Mesendoderm (in vitro differentiated cells): ENCODE results near the gene ERFE.

Source experiments
- DNase-seq: peaks from one replicate; pipeline ENCODE4 v3.0.0; 2013
- H2AK5ac ChIP-seq: 2 replicates; pipeline ENCODE4 v1.6.1; 2013; ENCODE audit warnings: low read length, inconsistent platforms
- H2BK120ac ChIP-seq: 2 replicates; pipeline ENCODE4 v1.6.1; 2013; ENCODE audit warnings: low read depth, mild to moderate bottlenecking, low read length, moderate library complexity, mixed read lengths
- H2BK15ac ChIP-seq: replicated peaks from 2 replicates; pipeline ENCODE4 v1.6.1; 2013; ENCODE audit warnings: low read depth, mild to moderate bottlenecking, moderate library complexity
- H2BK5ac ChIP-seq: 2 replicates; pipeline ENCODE4 v1.6.1; 2013; ENCODE audit warnings: low read length, inconsistent platforms
- H3K18ac ChIP-seq: 2 replicates; pipeline ENCODE4 v1.6.1; 2013; ENCODE audit warnings: mild to moderate bottlenecking, low read length, mixed read lengths
- H3K23ac ChIP-seq: one replicate; pipeline ENCODE4 v1.6.1; 2013; ENCODE audit warnings: low read length
- H3K27ac ChIP-seq: 2 replicates; pipeline ENCODE4 v1.5.1; 2013; ENCODE audit warnings: low read depth, mild to moderate bottlenecking, inconsistent platforms, low read length, moderate library complexity
- H3K27me3 ChIP-seq: 2 replicates; pipeline ENCODE4 v1.6.1; 2013; ENCODE audit warnings: low read length, control low read depth, mild to moderate bottlenecking, inconsistent platforms; ENCODE audit not compliant: insufficient read depth, poor library complexity
- H3K36me3 ChIP-seq: 2 replicates; pipeline ENCODE4 v1.6.1; 2013; ENCODE audit warnings: low read length, inconsistent platforms; ENCODE audit not compliant: control insufficient read depth, insufficient read depth
- H3K4ac ChIP-seq: one replicate; pipeline ENCODE4 v1.6.1; 2013; ENCODE audit warnings: low read depth, mild to moderate bottlenecking, low read length, moderate library complexity
- H3K4me1 ChIP-seq: 2 replicates; pipeline ENCODE4 v1.6.1; 2013; ENCODE audit warnings: low read depth, low read length, inconsistent platforms; ENCODE audit not compliant: control insufficient read depth
- H3K4me2 ChIP-seq: 2 replicates; pipeline ENCODE4 v1.6.1; 2013; ENCODE audit warnings: low read length
- H3K4me3 ChIP-seq: 2 replicates; pipeline ENCODE4 v1.5.1; 2013; ENCODE audit warnings: mild to moderate bottlenecking, low read length
- H3K56ac ChIP-seq: one replicate; pipeline ENCODE4 v1.6.1; 2013; ENCODE audit warnings: low read length
- H3K79me1 ChIP-seq: 2 replicates; pipeline ENCODE4 v1.6.1; 2013; ENCODE audit warnings: low read length, inconsistent platforms
- H3K79me2 ChIP-seq: 2 replicates; pipeline ENCODE4 v1.6.1; 2013; ENCODE audit warnings: mild to moderate bottlenecking, low read length; ENCODE audit not compliant: control insufficient read depth, insufficient read depth
- H3K9ac ChIP-seq: 2 replicates; pipeline ENCODE4 v1.6.1; 2013; ENCODE audit warnings: low read length, inconsistent platforms
- H4K5ac ChIP-seq: one replicate; pipeline ENCODE4 v1.6.1; 2013; ENCODE audit warnings: low read length
- H4K8ac ChIP-seq: one replicate; pipeline ENCODE4 v1.6.1; 2013; ENCODE audit warnings: low read depth, mild to moderate bottlenecking, control low read depth, low read length, moderate library complexity
- WGBS: extraction: QIAGEN DNeasy Blood & Tissue Kit; methylation state at CpG from one replicate; pipeline ENCODE4 v1.1.7; 2013; ENCODE audit warnings: low lambda C conversion rate, missing lambda C conversion rate; ENCODE audit not compliant: insufficient coverage; ENCODE audit errors: extremely low coverage; 5-methylcytosine and 5-hydroxymethylcytosine counted together

ERFE gene

DNA sequence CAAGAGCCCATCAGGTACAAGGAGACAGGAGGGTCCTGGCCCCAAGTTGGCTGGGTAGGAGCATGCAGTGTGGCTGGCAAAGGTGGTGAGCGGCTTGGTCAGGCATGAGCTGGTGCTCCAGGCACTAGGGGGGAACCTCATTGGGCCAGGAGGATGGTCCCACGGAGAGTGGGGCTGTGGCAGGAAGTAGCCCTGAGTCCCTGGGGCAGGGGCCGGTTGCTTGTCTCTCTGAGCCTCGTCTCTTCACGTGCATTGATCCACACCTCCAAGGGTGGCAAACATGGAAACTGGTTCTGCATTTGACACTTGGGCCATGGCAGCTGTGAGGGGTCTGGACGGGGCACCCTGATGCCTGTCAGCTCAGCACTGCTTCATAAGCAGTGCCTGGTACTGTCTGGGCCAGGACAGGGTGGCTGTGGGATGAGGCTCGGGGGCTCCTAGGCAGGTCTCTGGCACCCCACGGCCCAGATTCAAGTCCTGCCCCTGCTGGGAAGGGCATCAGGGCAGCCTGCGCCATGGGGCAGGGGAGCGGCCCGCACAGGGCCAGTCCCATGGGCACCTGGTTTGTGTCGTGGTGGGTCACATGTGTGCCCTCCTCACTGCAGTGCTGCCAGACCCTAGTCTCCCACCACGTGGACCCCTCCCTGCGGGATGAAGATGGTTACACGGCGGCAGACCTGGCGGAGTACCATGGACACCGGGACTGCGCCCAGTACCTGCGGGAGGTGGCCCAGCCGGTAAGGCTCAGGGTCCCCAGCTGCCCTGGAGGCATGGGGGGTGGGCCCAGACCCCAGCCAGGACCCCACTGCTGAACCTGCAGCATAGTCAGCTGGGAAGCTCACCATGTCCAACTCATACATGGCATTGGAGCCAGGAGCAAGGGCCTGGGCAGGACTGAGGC lies 42.2 kb upstream of the ERFE start:
- Histone ChIP-seq H2BK15ac (no peak overlapping the region), H3K56ac (no peak overlapping the region), H4K5ac (no peak overlapping the region), H3K36me3 (no peaks in the 10 kb centered on the region), H3K27me3 (no peaks in the 10 kb centered on the region), H3K4ac (no peak overlapping the region), H3K4me1 (no peaks in the 10 kb centered on the region), H3K79me1 (no peaks in the 10 kb centered on the region), H3K23ac (no peak overlapping the region), H2BK5ac (no peak overlapping the region), H3K4me3 (no peak overlapping the region), H3K79me2 (no peaks in the 10 kb centered on the region), H3K4me2 (no peak overlapping the region), H2AK5ac (no peak overlapping the region), H3K9ac (no peak overlapping the region), H4K8ac (no peak overlapping the region), H3K18ac (no peak overlapping the region), H3K27ac (no peak overlapping the region), H2BK120ac (no peak overlapping the region)
- no peak for DNase-seq
- WGBS: no CpG with 5 or more reads among the region's 21 CpGs

DNA sequence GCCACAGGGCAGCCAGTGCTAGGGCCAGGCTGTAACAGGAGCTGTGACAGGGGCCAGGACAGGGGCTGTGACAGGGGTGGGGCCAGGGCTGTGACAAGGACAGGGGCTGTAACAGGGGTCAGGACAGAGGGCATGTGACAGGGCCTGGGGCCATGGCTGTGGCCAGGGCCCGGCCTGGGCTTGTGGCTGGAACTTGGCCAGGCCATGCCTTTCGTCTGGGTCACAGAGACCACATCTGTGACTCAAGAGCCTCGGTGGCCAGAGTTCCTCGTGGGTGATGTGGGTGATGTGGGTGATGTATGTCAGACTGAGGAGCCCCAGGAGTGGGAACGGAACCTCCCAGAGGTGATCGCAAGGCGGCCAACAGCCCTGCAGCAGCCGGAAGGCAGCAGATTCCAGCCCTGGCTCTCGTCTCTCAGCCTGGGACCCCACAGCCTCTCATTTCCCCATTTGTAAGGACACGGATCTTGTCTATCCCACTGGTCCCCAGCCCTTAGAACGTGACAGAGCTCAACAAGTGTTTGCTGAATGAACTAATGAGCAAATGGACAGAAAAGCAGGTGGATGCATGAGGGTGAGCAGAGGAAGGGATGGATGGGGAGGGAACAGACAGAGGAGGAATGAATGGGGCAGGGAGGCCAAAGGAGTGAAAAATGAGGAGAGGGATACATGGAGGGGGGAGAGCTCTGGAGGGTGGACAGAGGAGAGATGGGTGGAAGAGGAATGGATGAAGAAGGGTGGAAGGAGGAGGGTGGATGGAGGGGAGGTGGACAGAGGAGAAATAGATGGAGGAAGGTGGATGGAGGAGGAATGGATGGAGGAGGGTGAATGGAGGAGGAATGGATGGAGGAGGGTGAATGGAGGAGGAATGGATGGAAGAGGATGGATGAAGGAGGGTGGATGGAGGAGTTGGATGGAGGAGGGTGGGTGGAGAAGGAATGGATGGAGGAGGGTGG lies 41.3 kb upstream of the ERFE start:
- Histone ChIP-seq H3K56ac (no peak overlapping the region), H3K4me1 (no peaks in the 10 kb centered on the region), H2BK5ac (no peak overlapping the region), H3K18ac (no peak overlapping the region), H3K23ac (no peak overlapping the region), H3K79me1 (no peaks in the 10 kb centered on the region), H3K4me3 (no peak overlapping the region), H3K4me2 (no peak overlapping the region), H2BK120ac (no peak overlapping the region), H3K27me3 (no peaks in the 10 kb centered on the region), H2AK5ac (no peak overlapping the region), H3K27ac (no peak overlapping the region), H3K9ac (no peak overlapping the region), H4K5ac (no peak overlapping the region), H3K36me3 (no peaks in the 10 kb centered on the region), H2BK15ac (no peak overlapping the region), H3K4ac (no peak overlapping the region), H3K79me2 (no peaks in the 10 kb centered on the region), H4K8ac (no peak overlapping the region)
- DNase-seq: no peak
- no CpG with 5 or more reads among the region's 11 CpGs for WGBS

DNA sequence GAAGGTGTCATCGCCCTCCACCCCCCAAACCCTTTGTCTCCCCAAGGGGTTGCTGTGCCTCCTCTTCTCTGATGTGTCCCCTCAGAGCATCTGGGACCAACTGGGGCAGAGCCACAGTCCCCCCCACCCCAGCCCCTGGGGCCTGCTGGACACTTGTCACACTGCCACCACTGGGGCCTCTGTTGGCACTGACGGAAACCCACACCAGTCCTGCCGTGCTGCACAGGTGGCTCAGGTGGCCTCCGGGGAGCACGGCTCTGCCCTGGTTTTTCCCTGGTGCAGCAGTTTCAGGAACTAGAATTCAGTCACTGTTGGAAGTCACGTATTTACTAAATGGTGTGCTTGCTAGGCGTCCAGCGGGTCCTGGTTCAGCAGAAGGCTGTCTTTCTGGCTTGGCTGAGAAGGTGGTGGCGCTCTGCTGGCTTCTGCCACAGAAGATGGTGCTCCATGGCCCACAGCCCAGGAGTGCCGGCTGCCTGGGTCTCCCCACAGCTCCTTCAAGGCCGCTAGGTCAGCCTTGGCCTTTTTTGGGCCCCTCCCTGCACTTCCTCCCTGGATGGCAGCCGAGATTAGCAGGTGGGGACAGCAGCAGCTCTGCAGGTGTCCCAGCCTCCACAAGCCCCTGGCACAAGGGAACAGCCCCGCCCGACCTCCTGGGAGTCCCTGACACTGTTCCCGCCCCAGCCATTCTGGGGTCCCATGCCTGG lies 38.9 kb upstream of the ERFE start:
- no peak overlapping the region for H3K4ac ChIP-seq
- DNase-seq: no peak
- no peaks in the 10 kb centered on the region for H3K4me1 ChIP-seq
- no peak overlapping the region for H2BK5ac ChIP-seq
- no peaks in the 10 kb centered on the region for H3K79me1 ChIP-seq
- H3K36me3 ChIP-seq: no peaks in the 10 kb centered on the region
- H3K23ac ChIP-seq: no peak overlapping the region
- H3K4me2 ChIP-seq: no peak overlapping the region
- H3K27me3 ChIP-seq: no peaks in the 10 kb centered on the region
- H4K5ac ChIP-seq: no peak overlapping the region
- H4K8ac ChIP-seq: no peak overlapping the region
- no peak overlapping the region for H3K27ac ChIP-seq
- no peak overlapping the region for H3K9ac ChIP-seq
- H2AK5ac ChIP-seq: no peak overlapping the region
- H3K4me3 ChIP-seq: no peak overlapping the region
- H3K18ac ChIP-seq: no peak overlapping the region
- H3K56ac ChIP-seq: no peak overlapping the region
- no peaks in the 10 kb centered on the region for H3K79me2 ChIP-seq
- no peak overlapping the region for H2BK15ac ChIP-seq
- WGBS: no CpG with 5 or more reads among the region's 15 CpGs
- no peak overlapping the region for H2BK120ac ChIP-seq

DNA sequence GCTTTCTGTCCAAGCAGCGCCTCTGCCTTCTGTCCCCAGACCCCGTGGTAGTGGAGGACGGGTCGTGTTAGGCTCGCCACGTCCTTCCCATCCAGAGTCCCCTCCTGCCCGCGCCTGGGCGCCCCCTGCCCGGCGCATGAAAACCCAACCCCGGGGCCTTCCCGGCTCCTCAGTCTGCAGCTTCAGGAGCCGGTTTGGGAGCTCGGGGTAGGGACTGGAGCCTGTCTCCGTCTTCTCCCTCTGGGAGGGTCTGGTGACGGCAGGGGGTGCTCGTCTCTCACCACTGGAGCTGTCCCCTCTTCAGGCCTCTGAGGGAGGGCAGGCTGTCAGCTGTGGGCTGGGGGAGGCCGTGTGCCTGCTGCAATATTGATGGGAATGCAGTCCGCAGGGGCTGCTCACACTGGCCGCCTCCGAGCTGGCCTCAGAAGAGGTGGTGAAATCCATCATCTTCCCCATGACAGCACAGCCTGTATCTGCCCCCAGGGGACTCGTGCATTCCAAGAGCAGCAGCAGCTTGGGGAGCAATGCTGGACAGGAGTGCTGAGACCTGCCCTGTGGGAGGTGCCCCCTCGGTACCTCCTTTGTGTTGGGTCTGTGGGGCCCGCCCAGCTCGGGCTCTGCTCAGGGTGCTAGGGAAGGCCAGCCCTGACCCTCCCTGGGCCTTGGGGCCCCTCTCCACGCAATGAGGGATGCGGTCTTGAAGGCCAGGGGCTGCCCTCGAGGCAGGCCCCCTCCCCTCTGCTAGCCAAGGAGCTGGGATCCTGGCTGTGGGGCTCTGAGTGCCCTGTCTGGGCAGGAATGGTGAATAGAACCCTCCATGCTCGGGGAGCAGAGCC lies 38.1 kb upstream of the ERFE start:
- no CpG with 5 or more reads among the region's 30 CpGs for WGBS
- no peak overlapping the region for H3K27ac ChIP-seq
- H3K9ac ChIP-seq: no peak overlapping the region
- no peak overlapping the region for H2BK120ac ChIP-seq
- H4K5ac ChIP-seq: no peak overlapping the region
- no peak overlapping the region for H2BK15ac ChIP-seq
- H3K4me2 ChIP-seq: no peak overlapping the region
- H4K8ac ChIP-seq: no peak overlapping the region
- no peak overlapping the region for H2AK5ac ChIP-seq
- peak; percentile 67 for DNase-seq
- H3K4me1 ChIP-seq: no peaks in the 10 kb centered on the region
- H3K79me2 ChIP-seq: no peaks in the 10 kb centered on the region
- no peak overlapping the region for H3K4ac ChIP-seq
- no peaks in the 10 kb centered on the region for H3K36me3 ChIP-seq
- H2BK5ac ChIP-seq: no peak overlapping the region
- H3K4me3 ChIP-seq: no peak overlapping the region
- H3K27me3 ChIP-seq: no peaks in the 10 kb centered on the region
- no peak overlapping the region for H3K56ac ChIP-seq
- no peak overlapping the region for H3K23ac ChIP-seq
- H3K79me1 ChIP-seq: no peaks in the 10 kb centered on the region
- no peak overlapping the region for H3K18ac ChIP-seq
